ENCODE results near the gene SSR1.

GRCh38 chr6:7249391-7249790, 63.6 kb downstream of the SSR1 start:
- no peak for TF ChIP-seq EP300 (IDR thresholded peaks at IDR 0.05; ENCODE audit: borderline replicate concordance)
- TF ChIP-seq TAF1 (IDR thresholded peaks at IDR 0.05; ENCODE audit: low read depth): no peak
- no peak for TF ChIP-seq TEAD4 (IDR thresholded peaks at IDR 0.05)
